ENCODE data around the gene IPPK. TPM values are rescaled to one million over a fixed set of nuclear protein-coding genes. Genes with fewer than 3 reads are reported as not detected.

Gene IPPK
- total RNA-seq, 4 donors from 2014 or later, result 7.2 to 14.1 (median 8.9) TPM

GRCh38 chr9:92612292-92612691 lies 57.6 kb downstream of the IPPK start:
- Histone ChIP-seq H3K4me3 (no peak overlapping the region), H3K27me3 (no peaks in the 10 kb centered on the region), H3K27ac (peak overlapping the region in 3 of 4 donors; percentile 70 to 91 (median 89)), H3K4me1 (peaks cover 15 to 98% (median 34%) of the 10 kb centered on the region in 3 donors), H3K36me3 (peaks cover 0 to 35% of the 10 kb centered on the region in 2 donors), H3K9me3 (no peaks in the 10 kb centered on the region)
- no peak for TF ChIP-seq POLR2A (IDR thresholded peaks at IDR 0.05)
- TF ChIP-seq POLR2AphosphoS5 (IDR thresholded peaks at IDR 0.05), result no peak
- no peak for TF ChIP-seq CTCF (IDR thresholded peaks at IDR 0.05)
- no peak for TF ChIP-seq EP300 (IDR thresholded peaks at IDR 0.05)
- ATAC-seq, result no peak
- 89 to 93% methylated on average over 4 to 5 of the region's 5 CpGs for WGBS, 2 donors (ENCODE audit: low coverage in 1 of 2)

- peaks cover 12 to 98% (median 30%) of the 10 kb centered on the region in 3 donors for H3K4me1 ChIP-seq
- no peaks in the 10 kb centered on the region for H3K9me3 ChIP-seq
- 47 to 76% methylated on average over 3 to 10 of the region's 10 CpGs for WGBS, 2 donors (ENCODE audit: low coverage in 1 of 2)
- TF ChIP-seq CTCF (IDR thresholded peaks at IDR 0.05), result no peak
- no peak for TF ChIP-seq POLR2A (IDR thresholded peaks at IDR 0.05)
- no peak for TF ChIP-seq POLR2AphosphoS5 (IDR thresholded peaks at IDR 0.05)
- TF ChIP-seq EP300 (IDR thresholded peaks at IDR 0.05), result no peak
- H3K27ac ChIP-seq, result peak overlapping the region in 3 of 4 donors; percentile 70 to 91 (median 89)
- ATAC-seq, result no peak
- H3K4me3 ChIP-seq, result no peak overlapping the region
- peaks cover 0 to 35% of the 10 kb centered on the region in 2 donors for H3K36me3 ChIP-seq
- H3K27me3 ChIP-seq, result no peaks in the 10 kb centered on the region
Measured at GRCh38 chr9:92611621-92612285, 58.2 kb downstream of the IPPK start.

- Histone ChIP-seq H3K4me1 (peaks cover 8 to 95% (median 29%) of the 10 kb centered on the region in 3 donors), H3K36me3 (peaks cover 0 to 35% of the 10 kb centered on the region in 2 donors), H3K27me3 (no peaks in the 10 kb centered on the region), H3K27ac (peak overlapping the region in 3 of 4 donors; percentile 35 to 91 (median 89)), H3K9me3 (no peaks in the 10 kb centered on the region), H3K4me3 (no peak overlapping the region)
- 63 to 74% methylated on average over 5 to 8 of the region's 32 CpGs for WGBS, 2 donors (ENCODE audit: low coverage in 1 of 2)
- TF ChIP-seq POLR2A (IDR thresholded peaks at IDR 0.05) (no peak), POLR2AphosphoS5 (IDR thresholded peaks at IDR 0.05) (peak; percentile 38)
- peak; percentile 39 for ATAC-seq
Measured at GRCh38 chr9:92610470-92611420, 59.2 kb downstream of the IPPK start.

- no peaks in the 10 kb centered on the region for H3K9me3 ChIP-seq
- TF ChIP-seq POLR2A (IDR thresholded peaks at IDR 0.05) (no peak), POLR2AphosphoS5 (IDR thresholded peaks at IDR 0.05) (no peak), CTCF (IDR thresholded peaks at IDR 0.05) (no peak), EP300 (IDR thresholded peaks at IDR 0.05) (no peak)
- 0 to 12% methylated on average over 1 to 7 of the region's 11 CpGs for WGBS, 2 donors (ENCODE audit: low coverage in 1 of 2)
Measured at GRCh38 chr9:92608909-92609445, 61.0 kb downstream of the IPPK start.

More at GRCh38 chr9:92608909-92609445, 61.0 kb downstream of the IPPK start:
- Histone ChIP-seq H3K4me3 (no peak overlapping the region), H3K36me3 (peaks cover 0 to 24% of the 10 kb centered on the region in 2 donors), H3K27me3 (no peaks in the 10 kb centered on the region), H3K4me1 (peaks cover 6 to 78% (median 20%) of the 10 kb centered on the region in 3 donors), H3K27ac (peak overlapping the region; percentile 61 to 91 (median 82))
- peak; percentile 48 for ATAC-seq

All from gastroesophageal sphincter (tissue), 4 donors.